Smooth muscle cell of the pulmonary artery (primary cell): Measurements from ENCODE around the gene PARP15. TPM values are rescaled to one million over a fixed set of nuclear protein-coding genes. Genes with fewer than 3 reads are reported as not detected.

Experiments used
- total RNA-seq: library from RNA; depleted of rRNA; stranded (reverse); fragments of >200 nt; gene quantifications from 2 replicates; pipeline ENCODE4 v1.2.3, GENCODE V29; 2014

PARP15 gene
- 0.03 and 0.13 TPM in 2 replicates for total RNA-seq

GRCh38 chr3:122577409-122578031 is at the start of gene PARP15:
Gene PARP15, plus strand, starts transcription at chr3:122577650. Its CDS starts 18 bp downstream, at chr3:122577668.

GRCh38 chr3:122564155-122564912 is 13.1 kb upstream of the PARP15 start, which contains the start of the genes DTX3L and PARP9:
Gene DTX3L, plus strand, starts transcription at chr3:122564338. Its CDS starts 89 bp downstream, at chr3:122564427.
Gene PARP9, minus strand, starts transcription at chr3:122564300. Its CDS starts 4,680 bp downstream, at chr3:122559620.

GRCh38 chr3:122680475-122681283 is 103.2 kb downstream of the PARP15 start, which contains the start of gene PARP14:
Gene PARP14, plus strand, starts transcription at chr3:122680839. Its CDS starts 45 bp downstream, at chr3:122680884.

Other genes with a start within 250 kb of the PARP15 start
- 19.5 and 27.2 TPM in 2 replicates for gene MIX23, start 194.4 kb upstream of the PARP15 start, total RNA-seq
- gene FAM162A, start 193.5 kb upstream of the PARP15 start, total RNA-seq: 36.8 and 59.1 TPM in 2 replicates
- gene WDR5B, start 161.6 kb upstream of the PARP15 start, total RNA-seq: 4.3 and 7.4 TPM in 2 replicates
- gene KPNA1, start 62.7 kb upstream of the PARP15 start, total RNA-seq: 37.6 and 45.6 TPM in 2 replicates
- gene PARP9, start 13.3 kb upstream of the PARP15 start, total RNA-seq: 12.8 and 20.8 TPM in 2 replicates
- 15.0 and 21.0 TPM in 2 replicates for gene DTX3L, start 13.3 kb upstream of the PARP15 start, total RNA-seq
- gene PARP14, start 103.2 kb downstream of the PARP15 start, total RNA-seq: 35.7 and 54.0 TPM in 2 replicates
- 3.9 and 5.6 TPM in 2 replicates for gene HSPBAP1, start 216.2 kb downstream of the PARP15 start, total RNA-seq
- gene SLC49A4, start 217.4 kb downstream of the PARP15 start, total RNA-seq: 17.6 and 19.7 TPM in 2 replicates